GM13977 (cell line): ENCODE measurements around the gene GAREM2.
A peak's percentile ranks its signal among the peaks of the same experiment; 100 is the strongest.

ENCODE experiments used
- DNase-seq: peaks from one replicate; pipeline ENCODE4 v3.0.0; 2012; ENCODE audit warnings: low spot score
- CTCF ChIP-seq: IDR thresholded peaks from 2 replicates; pipeline ENCODE4 v1.5.1; 2012; ENCODE audit warnings: mild to moderate bottlenecking, control low read depth; ENCODE audit not compliant: insufficient read depth; ENCODE audit errors: extremely low read depth, missing control alignments
- in situ Hi-C: fragments of 300-500 bp; cut with MboI; formaldehyde crosslinking; loops from one replicate; pipeline ENCODE4 v1.12.0; 2022; ENCODE audit warnings: low sequenced_read_pairs, low pct_unique_long_range_greater_than_20kb, mixed read lengths, inconsistent platforms; ENCODE audit not compliant: unreplicated experiment

GAREM2 gene

GRCh38 chr2:26191316-26192159, 18.6 kb downstream of the GAREM2 start:
- no peak for DNase-seq
- in situ Hi-C loops = no loop called here
- no peak for TF ChIP-seq CTCF

- no peak for DNase-seq
- in situ Hi-C loops = no loop called here
- no peak for TF ChIP-seq CTCF
Measured at GRCh38 chr2:26193578-26194231, 20.8 kb downstream of the GAREM2 start.

- in situ Hi-C loops = no loop called here
- TF ChIP-seq CTCF = no peak
- DNase-seq = no peak
Measured at GRCh38 chr2:26195040-26195984, 22.4 kb downstream of the GAREM2 start.

GRCh38 chr2:26196683-26197418, 24.0 kb downstream of the GAREM2 start:
- DNase-seq = peak; percentile 43
- no peak for TF ChIP-seq CTCF
- in situ Hi-C loops = no loop called here

- no peak for DNase-seq
- no peak for TF ChIP-seq CTCF
- in situ Hi-C loops = no loop called here
Measured at GRCh38 chr2:26197516-26197915, 24.6 kb downstream of the GAREM2 start.
